ENCODE data around the gene CCDC7. TPM values are rescaled to one million over a fixed set of nuclear protein-coding genes. Genes with fewer than 3 reads are reported as not detected.
"Not testable (repeated sequence)": the region's sequence is repeated elsewhere in the genome, so short reads cannot be mapped to it uniquely, and the experiment has no call there.

Gene CCDC7
- total RNA-seq, 1 experiment from 2014 or later = 6.9 TPM

DNA sequence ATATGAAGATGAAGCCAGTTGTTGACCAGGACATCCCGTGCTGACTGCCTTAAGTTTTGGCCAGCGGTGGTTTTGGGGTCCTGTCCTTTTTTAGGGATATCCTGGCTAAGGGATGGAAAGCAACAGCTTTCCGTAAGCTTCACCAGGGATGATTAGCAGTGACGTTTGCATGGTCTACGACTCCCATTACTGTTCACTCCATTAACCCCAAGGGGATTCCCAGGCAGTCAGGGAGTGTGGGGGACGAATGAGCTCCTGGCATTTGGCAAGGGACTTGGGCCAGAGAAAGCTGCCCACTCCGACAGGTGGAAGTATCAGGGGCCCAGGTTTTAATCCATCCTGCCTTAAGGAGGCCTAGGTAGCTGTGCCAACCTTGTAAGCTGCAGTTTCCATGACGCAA is 445.3 kb downstream of the CCDC7 start:
- ChIA-PET POLR2A (ENCODE audit: unreplicated experiment) (interaction anchor here (0.6 kb wide), 1 partner anchor 48 kb away, joined by 3 read pairs; no protein-coding TSS in a partner anchor), CTCF (no interaction called here)
- H3K36me3 ChIP-seq (ENCODE audit: low read depth) = no peaks in the 10 kb centered on the region
- BruUV-seq (replicated peaks) = no TSS peak
- no peaks in the 10 kb centered on the region for H3K79me2 ChIP-seq (ENCODE audit: low read depth)
- H2AFZ ChIP-seq = no peak overlapping the region
- H3K9me2 ChIP-seq (ENCODE audit: insufficient read depth) = no peaks in the 10 kb centered on the region
- no peaks in the 10 kb centered on the region for H4K20me1 ChIP-seq (ENCODE audit: insufficient read depth)
- H3K9me3 ChIP-seq (ENCODE audit: insufficient read depth, low read depth) = no peaks in the 10 kb centered on the region
- H3K4me3 ChIP-seq = no peak overlapping the region
- no peaks in the 10 kb centered on the region for H3K4me1 ChIP-seq (replicated peaks; ENCODE audit: insufficient read depth)
- intact Hi-C loops (cut with micrococcal nuclease; ENCODE audit: unreplicated experiment) = no loop called here
- H3K27ac ChIP-seq = no peak overlapping the region
- no peak overlapping the region for H3K4me2 ChIP-seq
- H3K27me3 ChIP-seq (ENCODE audit: insufficient read depth, low read depth) = no peaks in the 10 kb centered on the region
- H3F3A ChIP-seq (ENCODE audit: insufficient read depth, low read depth) = no peaks in the 10 kb centered on the region; the same call in 1 of the 2 replicates
- DNase-seq = no peak
- TF ChIP-seq EZH2 (IDR thresholded peaks at IDR 0.05; ENCODE audit: low read depth) = no peak
- TF ChIP-seq, protein P1, sequence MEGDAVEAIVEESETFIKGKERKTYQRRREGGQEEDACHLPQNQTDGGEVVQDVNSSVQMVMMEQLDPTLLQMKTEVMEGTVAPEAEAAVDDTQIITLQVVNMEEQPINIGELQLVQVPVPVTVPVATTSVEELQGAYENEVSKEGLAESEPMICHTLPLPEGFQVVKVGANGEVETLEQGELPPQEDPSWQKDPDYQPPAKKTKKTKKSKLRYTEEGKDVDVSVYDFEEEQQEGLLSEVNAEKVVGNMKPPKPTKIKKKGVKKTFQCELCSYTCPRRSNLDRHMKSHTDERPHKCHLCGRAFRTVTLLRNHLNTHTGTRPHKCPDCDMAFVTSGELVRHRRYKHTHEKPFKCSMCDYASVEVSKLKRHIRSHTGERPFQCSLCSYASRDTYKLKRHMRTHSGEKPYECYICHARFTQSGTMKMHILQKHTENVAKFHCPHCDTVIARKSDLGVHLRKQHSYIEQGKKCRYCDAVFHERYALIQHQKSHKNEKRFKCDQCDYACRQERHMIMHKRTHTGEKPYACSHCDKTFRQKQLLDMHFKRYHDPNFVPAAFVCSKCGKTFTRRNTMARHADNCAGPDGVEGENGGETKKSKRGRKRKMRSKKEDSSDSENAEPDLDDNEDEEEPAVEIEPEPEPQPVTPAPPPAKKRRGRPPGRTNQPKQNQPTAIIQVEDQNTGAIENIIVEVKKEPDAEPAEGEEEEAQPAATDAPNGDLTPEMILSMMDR (conservative IDR thresholded peaks at IDR 0.05) = no peak

DNA sequence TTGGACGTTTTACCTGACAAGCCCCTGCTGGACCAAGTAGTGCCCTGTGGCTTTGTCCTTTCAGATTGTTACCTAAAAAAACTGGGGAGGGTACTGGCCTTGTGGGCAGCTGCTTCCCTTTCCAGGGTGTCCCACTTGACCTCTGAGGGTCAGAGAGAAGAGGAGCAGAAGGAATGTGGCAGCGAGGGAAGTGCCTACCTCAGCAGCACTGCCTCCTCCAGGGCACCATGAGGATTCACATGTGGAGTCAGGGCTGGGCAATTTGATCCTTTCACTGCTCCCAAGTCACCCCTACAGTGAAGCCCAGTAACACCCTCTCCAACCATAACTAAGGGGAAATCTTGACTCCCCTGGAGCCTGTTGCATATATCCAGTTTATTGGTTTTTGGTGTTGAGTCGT is 447.5 kb downstream of the CCDC7 start:
- Histone ChIP-seq H3K36me3 (ENCODE audit: low read depth) (peaks cover 12% of the 10 kb centered on the region), H3K27me3 (ENCODE audit: insufficient read depth, low read depth) (no peaks in the 10 kb centered on the region), H3K9me3 (ENCODE audit: insufficient read depth, low read depth) (no peaks in the 10 kb centered on the region), H2AFZ (no peak overlapping the region), H3K4me2 (no peak overlapping the region), H4K20me1 (ENCODE audit: insufficient read depth) (no peaks in the 10 kb centered on the region), H3K4me1 (replicated peaks; ENCODE audit: insufficient read depth) (no peaks in the 10 kb centered on the region), H3K79me2 (ENCODE audit: low read depth) (no peaks in the 10 kb centered on the region), H3K4me3 (no peak overlapping the region), H3K27ac (no peak overlapping the region), H3K9me2 (ENCODE audit: insufficient read depth) (no peaks in the 10 kb centered on the region), H3F3A (ENCODE audit: insufficient read depth, low read depth) (peaks cover 4% of the 10 kb centered on the region; the same call in 1 of the 2 replicates)
- ChIA-PET CTCF (no interaction called here), POLR2A (ENCODE audit: unreplicated experiment) (no interaction called here)
- intact Hi-C loops (cut with micrococcal nuclease; ENCODE audit: unreplicated experiment) = no loop called here
- BruUV-seq (replicated peaks) = no TSS peak
- no peak for TF ChIP-seq EZH2 (IDR thresholded peaks at IDR 0.05; ENCODE audit: low read depth)
- TF ChIP-seq, protein P1 (conservative IDR thresholded peaks at IDR 0.05) = 0 out of 2 replicates have a peak, but pooled peaks have one; percentile 15
- no peak for DNase-seq

DNA sequence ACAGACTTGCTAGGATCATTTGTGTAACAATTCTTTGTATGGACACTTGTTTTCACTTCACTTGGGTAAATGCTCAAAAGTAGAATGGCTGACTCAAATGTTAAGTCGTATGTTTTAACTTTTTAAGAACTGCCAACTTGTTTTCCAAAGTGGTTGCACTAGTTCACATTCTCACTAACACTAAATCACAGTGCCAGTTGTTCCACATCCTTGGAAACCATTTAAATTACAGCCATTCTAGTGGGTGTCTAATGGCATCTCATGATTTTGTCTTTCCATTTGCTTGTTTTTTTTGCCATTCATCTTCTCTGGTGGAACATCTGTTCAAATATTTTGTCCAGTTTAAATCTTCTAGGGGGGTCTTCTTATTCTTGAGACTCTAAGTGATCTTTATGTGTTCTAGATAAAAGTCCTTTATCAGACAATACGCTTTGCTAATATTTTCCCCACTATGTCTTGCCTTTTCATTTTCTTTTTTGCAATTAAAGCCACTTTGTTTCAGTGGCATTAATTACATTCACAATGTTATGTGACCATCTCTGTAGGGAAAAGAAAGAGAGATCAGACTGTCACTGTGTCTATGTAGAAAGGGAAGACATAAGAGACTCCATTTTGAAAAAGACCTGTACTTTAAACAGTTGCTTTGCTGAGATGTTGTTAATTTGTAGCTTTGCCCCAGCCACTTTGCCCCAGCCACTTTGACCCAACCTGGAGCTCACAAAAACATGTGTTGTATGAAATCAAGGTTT is 448.1 kb downstream of the CCDC7 start:
- BruUV-seq (replicated peaks) = no TSS peak
- ChIA-PET POLR2A (ENCODE audit: unreplicated experiment) (no interaction called here), CTCF (no interaction called here)
- Histone ChIP-seq H3K4me3 (no peak overlapping the region), H3K79me2 (ENCODE audit: low read depth) (no peaks in the 10 kb centered on the region), H3F3A (ENCODE audit: insufficient read depth, low read depth) (peaks cover 5% of the 10 kb centered on the region; the same call in 1 of the 2 replicates), H3K9me2 (ENCODE audit: insufficient read depth) (no peaks in the 10 kb centered on the region), H4K20me1 (ENCODE audit: insufficient read depth) (no peaks in the 10 kb centered on the region), H3K4me2 (no peak overlapping the region), H3K27ac (no peak overlapping the region), H2AFZ (no peak overlapping the region), H3K4me1 (replicated peaks; ENCODE audit: insufficient read depth) (no peaks in the 10 kb centered on the region), H3K27me3 (ENCODE audit: insufficient read depth, low read depth) (no peaks in the 10 kb centered on the region), H3K9me3 (ENCODE audit: insufficient read depth, low read depth) (no peaks in the 10 kb centered on the region), H3K36me3 (ENCODE audit: low read depth) (peaks cover 16% of the 10 kb centered on the region)
- intact Hi-C loops (cut with micrococcal nuclease; ENCODE audit: unreplicated experiment) = no loop called here
- TF ChIP-seq EZH2 (IDR thresholded peaks at IDR 0.05; ENCODE audit: low read depth) = no peak
- TF ChIP-seq, protein P1 (conservative IDR thresholded peaks at IDR 0.05) = no peak
- no peak for DNase-seq

DNA sequence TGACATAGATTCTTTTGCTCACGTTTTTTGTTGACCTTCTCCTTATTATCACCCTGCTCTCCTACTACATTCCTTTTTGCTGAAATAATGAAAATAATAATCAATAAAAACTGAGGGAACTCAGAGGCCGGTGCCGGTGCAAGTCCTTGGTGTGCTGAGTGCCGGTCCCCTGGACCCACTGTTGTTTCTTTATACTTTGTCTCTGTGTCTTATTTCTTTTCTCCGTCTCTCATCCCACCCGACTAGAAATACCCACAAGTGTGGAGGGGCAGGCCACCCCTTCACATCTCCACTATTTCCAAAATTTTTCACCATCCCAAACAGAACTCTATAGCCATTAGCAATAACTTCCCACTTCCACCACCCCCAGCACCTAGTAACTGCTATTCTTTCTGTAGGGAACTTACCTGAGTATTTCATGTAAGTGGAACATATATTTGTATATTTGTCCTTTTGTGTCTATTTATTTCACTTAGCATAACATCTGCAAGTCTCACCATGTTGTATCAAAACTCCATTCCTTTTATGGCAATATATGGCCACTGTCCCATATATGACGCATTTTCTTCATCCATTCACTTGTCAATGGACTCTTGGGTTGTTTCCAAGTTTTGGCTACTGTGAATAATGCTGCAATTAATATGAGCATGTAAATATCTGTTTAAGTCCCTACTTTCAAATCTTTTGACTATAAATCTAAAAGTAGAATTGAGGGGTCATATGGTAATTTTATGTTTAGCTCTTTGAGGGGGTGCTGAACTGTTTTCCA is 449.4 kb downstream of the CCDC7 start:
- H3K79me2 ChIP-seq (ENCODE audit: low read depth); DNase-seq; BruUV-seq (replicated peaks); H3K4me3 ChIP-seq; H2AFZ ChIP-seq; POLR2A ChIA-PET (ENCODE audit: unreplicated experiment); H3K4me1 ChIP-seq (replicated peaks; ENCODE audit: insufficient read depth); intact Hi-C loops (cut with micrococcal nuclease; ENCODE audit: unreplicated experiment); CTCF ChIA-PET; H3K4me2 ChIP-seq; H4K20me1 ChIP-seq (ENCODE audit: insufficient read depth); H3K27me3 ChIP-seq (ENCODE audit: insufficient read depth, low read depth); H3K27ac ChIP-seq; H3F3A ChIP-seq (ENCODE audit: insufficient read depth, low read depth); H3K9me2 ChIP-seq (ENCODE audit: insufficient read depth); H3K9me3 ChIP-seq (ENCODE audit: insufficient read depth, low read depth): not testable (repeated sequence)
- H3K36me3 ChIP-seq (ENCODE audit: low read depth) = peaks cover 19% of the 10 kb centered on the region
